ENCODE measurements around the gene AKAP8L. TPM values are rescaled to one million over a fixed set of nuclear protein-coding genes. Genes with fewer than 3 reads are reported as not detected.

The AKAP8L gene
- total and polyA plus RNA-seq, 2 of the 8 experiments (the other 6 are each of a cell fraction or from before 2014, with no cell fraction given), result 75.1 to 138 TPM

DNA sequence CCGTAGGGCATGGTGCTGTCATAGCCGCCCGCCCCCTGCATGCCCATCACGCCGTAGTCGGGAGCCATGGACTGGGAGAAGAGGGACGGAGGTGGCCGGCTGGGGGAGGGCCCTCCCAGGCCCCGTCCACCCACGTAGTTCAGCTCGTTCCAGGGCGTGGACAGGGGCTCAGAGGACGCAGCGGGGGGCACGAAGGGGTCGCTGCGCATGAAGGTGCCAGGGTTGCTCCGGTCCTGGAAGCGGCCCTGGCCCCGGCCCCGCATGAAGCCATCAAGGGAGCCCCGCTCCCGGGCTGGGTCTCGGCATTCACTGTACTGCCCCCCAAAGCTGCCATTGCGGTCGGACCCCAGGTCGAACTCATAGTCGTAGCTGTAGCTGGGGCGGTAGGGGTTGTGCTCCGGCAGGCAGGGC, 45.9 kb downstream of the AKAP8L start:
- Histone ChIP-seq H3K27me3 (replicated peaks in 1 of 4; ENCODE audit: control insufficient read depth in 3 of 4, extremely low read depth in 1 of 4, insufficient read depth in 3 of 4, low read length in 3 of 4) (no peaks in the 10 kb centered on the region), H3K36me3 (ENCODE audit: control insufficient read depth in 2 of 4, insufficient read depth in 4 of 4, low read length in 3 of 4) (peaks cover 17 to 56% (median 38%) of the 10 kb centered on the region in 4 experiments), H2BK15ac (ENCODE audit: low read length) (no peak overlapping the region), H3K27ac (ENCODE audit: low read depth, low read length) (no peak overlapping the region), H3K4me3 (ENCODE audit: extremely low read depth in 1 of 4, insufficient read depth in 2 of 4, low read depth in 3 of 4, low read length in 4 of 4) (no peak overlapping the region), H2BK20ac (ENCODE audit: low read length) (no peak overlapping the region), H3K4me1 (replicated peaks in 1 of 4; ENCODE audit: control insufficient read depth in 3 of 4, insufficient read depth in 4 of 4, low read length in 3 of 4) (peaks cover 0 to 3% (median 3%) of the 10 kb centered on the region in 4 experiments; a peak in 6 of 7 replicates), H4K5ac (ENCODE audit: insufficient read length, low read depth, low read length) (no peak overlapping the region), H3K23me2 (ENCODE audit: low read depth, low read length) (peaks cover 3% of the 10 kb centered on the region), H3K79me2 (ENCODE audit: control insufficient read depth in 1 of 2, insufficient read depth in 2 of 2, low read length in 2 of 2) (peaks cover 27 to 57% of the 10 kb centered on the region in 2 experiments), H2AFZ (ENCODE audit: low read length) (no peak overlapping the region), H2BK12ac (ENCODE audit: low read depth, low read length) (no peak overlapping the region), H3K4ac (replicated peaks; ENCODE audit: insufficient read length, low read depth, low read length) (no peak overlapping the region), H3K18ac (ENCODE audit: extremely low read depth, low read length) (no peak overlapping the region), H3K79me1 (ENCODE audit: low read depth, low read length) (peaks cover 24% of the 10 kb centered on the region), H3K23ac (ENCODE audit: insufficient read length) (no peak overlapping the region), H3K14ac (ENCODE audit: insufficient read length) (no peak overlapping the region), H4K8ac (ENCODE audit: extremely low read depth, insufficient read depth, low read length) (no peak overlapping the region), H4K91ac (replicated peaks; ENCODE audit: insufficient read length, low read length) (no peak overlapping the region), H2BK5ac (ENCODE audit: low read depth, low read length) (no peak overlapping the region), H3K9me3 (ENCODE audit: insufficient read depth in 2 of 2, low read depth in 1 of 2, low read length in 1 of 2) (no peaks in the 10 kb centered on the region), H3K9ac (replicated peaks in 1 of 4; ENCODE audit: extremely low read depth in 1 of 4, low read depth in 3 of 4, low read length in 3 of 4) (no peak overlapping the region), H3K56ac (replicated peaks; ENCODE audit: insufficient read length, low read depth, low read length) (no peak overlapping the region), H4K20me1 (replicated peaks in 1 of 2; ENCODE audit: control insufficient read depth in 1 of 2, insufficient read depth in 2 of 2, low read length in 2 of 2) (peaks cover 9 to 36% of the 10 kb centered on the region in 2 experiments), H2BK120ac (replicated peaks; ENCODE audit: low read depth, low read length) (no peak overlapping the region), H3K4me2 (ENCODE audit: insufficient read depth in 1 of 2, low read depth in 2 of 2, low read length in 2 of 2) (no peak overlapping the region), H2AK5ac (ENCODE audit: low read depth, low read length) (no peak overlapping the region)
- ChIA-PET POLR2A (ENCODE audit: partially characterized antibody) (interaction anchor here (1.1 kb wide), 1 partner anchor 14 kb away, joined by 4 read pairs; no protein-coding TSS in a partner anchor), CTCF (ENCODE audit: partially characterized antibody) (interaction anchor here (1.6 kb wide), 1 partner anchor 121 kb away, joined by 4 read pairs; no protein-coding TSS in a partner anchor)
- WGBS, 2 experiments (ENCODE audit: extremely low coverage in 1 of 2, insufficient coverage in 1 of 2, insufficient read length in 1 of 2, insufficient replicate concordance in 2 of 2, low coverage in 1 of 2, low lambda C conversion rate in 2 of 2, missing lambda C conversion rate in 1 of 2), result 96% methylated on average over 29 of the region's 30 CpGs; no CpG with 5 or more reads in 1 of the 2 experiments
- DNase-seq (ENCODE audit: low read depth in 1 of 2, low spot score in 2 of 2), result no peak
- no peak for FAIRE-seq
- no peak for TF ChIP-seq TEAD4 (IDR thresholded peaks at IDR 0.05; ENCODE audit: low read depth, low read length)
- no peak for TF ChIP-seq PHF8 (conservative IDR thresholded peaks at IDR 0.05; ENCODE audit: low read depth, low read length)
- no peak for TF ChIP-seq TAF1 (IDR thresholded peaks at IDR 0.05; ENCODE audit: low read depth, low read length)
- no peak for TF ChIP-seq SIX5 (IDR thresholded peaks at IDR 0.05; ENCODE audit: low read depth, low read length)
- no peak for TF ChIP-seq RBBP5 (IDR thresholded peaks at IDR 0.05; ENCODE audit: borderline replicate concordance, low read depth, low read length)
- TF ChIP-seq SUZ12 (IDR thresholded peaks at IDR 0.05; ENCODE audit: low read length), result no peak
- no peak for TF ChIP-seq CREB1 (IDR thresholded peaks at IDR 0.05)

All from H1 (cell line).